Measurements from ENCODE around the gene CRISPLD2.

DNA sequence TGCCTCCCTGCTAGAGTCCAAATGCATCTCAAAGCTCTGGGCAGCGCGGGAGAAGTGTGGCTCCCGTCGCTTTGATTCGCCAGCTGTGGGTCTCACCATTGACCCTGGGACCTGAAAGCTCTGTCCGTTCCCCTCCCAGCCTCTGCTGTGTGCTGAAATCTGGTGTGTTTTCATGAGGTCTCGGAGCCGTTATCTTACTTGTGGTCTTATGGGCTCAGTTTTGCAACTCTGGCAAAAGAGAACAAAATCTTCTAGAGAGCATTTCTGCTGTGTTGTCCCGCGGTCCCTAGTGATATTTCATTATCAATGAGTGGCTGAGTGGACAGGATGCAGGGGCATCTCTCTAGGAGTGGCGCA, 13.3 kb downstream of the CRISPLD2 start:
- TF ChIP-seq, protein P1, sequence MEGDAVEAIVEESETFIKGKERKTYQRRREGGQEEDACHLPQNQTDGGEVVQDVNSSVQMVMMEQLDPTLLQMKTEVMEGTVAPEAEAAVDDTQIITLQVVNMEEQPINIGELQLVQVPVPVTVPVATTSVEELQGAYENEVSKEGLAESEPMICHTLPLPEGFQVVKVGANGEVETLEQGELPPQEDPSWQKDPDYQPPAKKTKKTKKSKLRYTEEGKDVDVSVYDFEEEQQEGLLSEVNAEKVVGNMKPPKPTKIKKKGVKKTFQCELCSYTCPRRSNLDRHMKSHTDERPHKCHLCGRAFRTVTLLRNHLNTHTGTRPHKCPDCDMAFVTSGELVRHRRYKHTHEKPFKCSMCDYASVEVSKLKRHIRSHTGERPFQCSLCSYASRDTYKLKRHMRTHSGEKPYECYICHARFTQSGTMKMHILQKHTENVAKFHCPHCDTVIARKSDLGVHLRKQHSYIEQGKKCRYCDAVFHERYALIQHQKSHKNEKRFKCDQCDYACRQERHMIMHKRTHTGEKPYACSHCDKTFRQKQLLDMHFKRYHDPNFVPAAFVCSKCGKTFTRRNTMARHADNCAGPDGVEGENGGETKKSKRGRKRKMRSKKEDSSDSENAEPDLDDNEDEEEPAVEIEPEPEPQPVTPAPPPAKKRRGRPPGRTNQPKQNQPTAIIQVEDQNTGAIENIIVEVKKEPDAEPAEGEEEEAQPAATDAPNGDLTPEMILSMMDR (IDR thresholded peaks at IDR 0.05), result no peak
- TF ChIP-seq POLR2A (IDR thresholded peaks at IDR 0.05), result no peak

Measured in body of pancreas (tissue), 4 donors.